Stimulated activated CD4-positive, alpha-beta T cell treated with anti-CD3 and anti-CD28 coated beads, TNF-alpha, amount 100 ng/mL, for 4 hours (primary cell): ENCODE measurements around the gene SPHK1.
"Not testable (repeated sequence)": the region's sequence is repeated elsewhere in the genome, so short reads cannot be mapped to it uniquely, and the experiment has no call there.

Experiments used
- DNase-seq, 3 experiments: peaks; one replicate each; pipeline ENCODE4 v3.0.0-alpha.2; 2020; ENCODE audit warnings: low read depth in 3 of 3

SPHK1 gene

GRCh38 chr17:76384222-76384986 is at the start of gene SPHK1:
Gene SPHK1, plus strand, starts transcription at chr17:76384609. Its CDS starts 1,036 bp downstream, at chr17:76385645.
- peak; percentile 35 to 65 (median 49) for DNase-seq

- no peak for DNase-seq
Measured at GRCh38 chr17:76335716-76336381, 48.6 kb upstream of the SPHK1 start.

- no peak for DNase-seq
Measured at GRCh38 chr17:76336756-76337412, 47.5 kb upstream of the SPHK1 start.

GRCh38 chr17:76337413-76337777 is 47.0 kb upstream of the SPHK1 start:
- DNase-seq, result no peak

GRCh38 chr17:76341301-76341700 is 43.1 kb upstream of the SPHK1 start:
- DNase-seq, result no peak

- no peak for DNase-seq
Measured at GRCh38 chr17:76343106-76343505, 41.3 kb upstream of the SPHK1 start.

- DNase-seq, result no peak
Measured at GRCh38 chr17:76345377-76345974, 38.9 kb upstream of the SPHK1 start.

GRCh38 chr17:76346936-76347335 is 37.5 kb upstream of the SPHK1 start:
- not testable (repeated sequence) for DNase-seq

- DNase-seq, result no peak
Measured at GRCh38 chr17:76350463-76350862, 33.9 kb upstream of the SPHK1 start.

- no peak for DNase-seq
Measured at GRCh38 chr17:76351526-76352071, 32.8 kb upstream of the SPHK1 start.

GRCh38 chr17:76353004-76353598 is 31.3 kb upstream of the SPHK1 start:
- DNase-seq, result no peak

GRCh38 chr17:76353599-76354316 is 30.7 kb upstream of the SPHK1 start, which contains the start of gene PRPSAP1:
Gene PRPSAP1, minus strand, starts transcription at chr17:76353916. Its CDS starts 213 bp downstream, at chr17:76353703.
- DNase-seq, result peak; percentile 60 to 69 (median 68)

GRCh38 chr17:76354317-76354729 is 30.1 kb upstream of the SPHK1 start:
- DNase-seq, result no peak

- DNase-seq, result no peak
Measured at GRCh38 chr17:76354747-76355310, 29.6 kb upstream of the SPHK1 start.

- no peak for DNase-seq
Measured at GRCh38 chr17:76356803-76357456, 27.5 kb upstream of the SPHK1 start.

GRCh38 chr17:76357597-76358158 is 26.7 kb upstream of the SPHK1 start:
- no peak for DNase-seq

GRCh38 chr17:76359375-76359774 is 25.0 kb upstream of the SPHK1 start:
- no peak for DNase-seq

GRCh38 chr17:76359776-76360175 is 24.6 kb upstream of the SPHK1 start:
- not testable (repeated sequence) for DNase-seq

GRCh38 chr17:76360461-76360860 is 23.9 kb upstream of the SPHK1 start:
- DNase-seq, result no peak
